ENCODE data around the gene B4GALT3.
A peak's percentile ranks its signal among the peaks of the same experiment; 100 is the strongest.

B4GALT3 gene

GRCh38 chr1:161121834-161122233, 55.5 kb downstream of the B4GALT3 start:
- DNase-seq, result peak; percentile 88
